ENCODE measurements around the gene SPIN2A. TPM values are rescaled to one million over a fixed set of nuclear protein-coding genes. Genes with fewer than 3 reads are reported as not detected.
"Not testable (repeated sequence)": the region's sequence is repeated elsewhere in the genome, so short reads cannot be mapped to it uniquely, and the experiment has no call there.

Gene SPIN2A
- total RNA-seq (2014; rRNA removed; shearing (Covaris generic)) (1.4 and 2.6 TPM in 2 replicates), polyA plus RNA-seq (2016; fragmentation: Nextera tagmentation; extraction: Ambion mirVana) (3.5 and 5.2 TPM in 2 replicates)
- long read RNA-seq, partial matches to known transcripts = 0 of 3 reads
- long read RNA-seq, other reads (novel, unspliced or antisense) = 2 of 3 reads

DNA sequence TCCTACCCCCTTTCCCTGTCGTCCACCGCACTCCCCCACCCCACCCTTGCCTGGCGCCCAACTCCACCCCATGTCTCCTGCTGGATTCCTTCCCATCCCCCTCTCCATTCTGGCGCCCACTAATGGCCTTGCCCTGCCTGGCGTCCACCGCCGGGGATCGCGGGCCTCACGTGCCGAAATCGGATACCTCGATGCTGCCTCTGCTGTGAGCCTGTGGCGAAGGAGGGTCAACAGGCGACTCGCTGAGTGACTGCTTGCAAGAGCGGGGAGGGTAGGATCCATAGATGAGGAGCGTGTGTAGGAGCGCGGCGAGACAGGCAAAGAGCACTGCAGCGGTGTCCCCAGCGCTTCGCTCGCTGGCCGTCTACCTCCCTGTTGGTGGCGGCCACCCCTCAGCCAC lies at the start of gene SPIN2A:
Gene SPIN2A (minus strand): TSS at position 325 of the 400 bp plus-strand sequence. CDS start 800 bp downstream, outside the sequence.
- peak; percentile 89 for ATAC-seq
- H3K4me1 Mint-ChIP-seq = peaks cover 16% of the 10 kb centered on the region

DNA sequence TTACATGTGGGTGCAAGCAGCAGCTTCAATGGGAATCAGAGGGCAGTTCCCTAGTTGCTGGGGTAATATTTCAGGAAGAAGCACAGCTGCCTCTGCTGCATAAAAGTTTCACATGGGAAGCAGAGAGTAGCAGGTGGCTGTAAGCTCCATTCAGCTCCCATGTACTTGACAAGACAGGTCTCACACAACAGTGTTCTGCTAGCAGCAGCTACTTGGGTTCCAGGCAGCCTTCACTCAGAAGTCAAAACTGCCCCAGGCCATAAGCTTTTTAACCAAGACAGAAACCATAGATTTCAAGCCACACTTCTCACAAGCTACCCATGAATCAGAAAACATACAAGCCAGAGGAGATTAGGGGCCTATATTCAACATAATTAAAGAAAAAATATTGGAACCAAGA lies 41.4 kb upstream of the SPIN2A start:
- no peak overlapping the region for H3K4me3 Mint-ChIP-seq
- peaks cover 8% of the 10 kb centered on the region; the same call in 2 of the 3 replicates for H3K36me3 Mint-ChIP-seq (ENCODE audit: low read depth)
- Histone ChIP-seq H3K4me1 (ENCODE audit: insufficient read depth) (peaks cover 22% of the 10 kb centered on the region), H2AFZ (no peak overlapping the region), H3F3A (replicated peaks; ENCODE audit: low read depth) (no peaks in the 10 kb centered on the region), H3K36me3 (ENCODE audit: insufficient read depth) (no peaks in the 10 kb centered on the region), H3K4me3 (no peak overlapping the region), H3K79me2 (replicated peaks; ENCODE audit: insufficient read depth) (no peaks in the 10 kb centered on the region), H3K27me3 (ENCODE audit: insufficient read depth) (no peaks in the 10 kb centered on the region), H4K20me1 (replicated peaks; ENCODE audit: insufficient read depth) (no peaks in the 10 kb centered on the region), H3K4me2 (no peak overlapping the region), H3K9me2 (ENCODE audit: insufficient read depth) (no peaks in the 10 kb centered on the region), H3K27ac (ENCODE audit: low read depth) (no peak overlapping the region)
- peaks cover 25% of the 10 kb centered on the region for H3K4me1 Mint-ChIP-seq
- no peaks in the 10 kb centered on the region for H3K27me3 Mint-ChIP-seq (ENCODE audit: insufficient read depth, low read depth, poor library complexity)
- DNase-seq (ENCODE audit: low spot score) = no peak
- peaks cover 24% of the 10 kb centered on the region for H3K9me3 Mint-ChIP-seq
- no peak for ATAC-seq
- H3K27ac Mint-ChIP-seq = 0 out of 2 replicates have a peak overlapping the region, but pooled peaks have one; percentile 40
- TF ChIP-seq POLR2AphosphoS5 (IDR thresholded peaks at IDR 0.05; ENCODE audit: low read depth) (no peak), EZH2 (IDR thresholded peaks at IDR 0.05; ENCODE audit: low read depth, unreplicated experiment) (no peak), ZNF114 (CRISPR knock-in tag; IDR thresholded peaks at IDR 0.05) (no peak), JUNB (IDR thresholded peaks at IDR 0.05; ENCODE audit: unreplicated experiment) (no peak), EZH2phosphoT487 (IDR thresholded peaks at IDR 0.05; ENCODE audit: unreplicated experiment) (no peak)
- TF ChIP-seq, protein P1, sequence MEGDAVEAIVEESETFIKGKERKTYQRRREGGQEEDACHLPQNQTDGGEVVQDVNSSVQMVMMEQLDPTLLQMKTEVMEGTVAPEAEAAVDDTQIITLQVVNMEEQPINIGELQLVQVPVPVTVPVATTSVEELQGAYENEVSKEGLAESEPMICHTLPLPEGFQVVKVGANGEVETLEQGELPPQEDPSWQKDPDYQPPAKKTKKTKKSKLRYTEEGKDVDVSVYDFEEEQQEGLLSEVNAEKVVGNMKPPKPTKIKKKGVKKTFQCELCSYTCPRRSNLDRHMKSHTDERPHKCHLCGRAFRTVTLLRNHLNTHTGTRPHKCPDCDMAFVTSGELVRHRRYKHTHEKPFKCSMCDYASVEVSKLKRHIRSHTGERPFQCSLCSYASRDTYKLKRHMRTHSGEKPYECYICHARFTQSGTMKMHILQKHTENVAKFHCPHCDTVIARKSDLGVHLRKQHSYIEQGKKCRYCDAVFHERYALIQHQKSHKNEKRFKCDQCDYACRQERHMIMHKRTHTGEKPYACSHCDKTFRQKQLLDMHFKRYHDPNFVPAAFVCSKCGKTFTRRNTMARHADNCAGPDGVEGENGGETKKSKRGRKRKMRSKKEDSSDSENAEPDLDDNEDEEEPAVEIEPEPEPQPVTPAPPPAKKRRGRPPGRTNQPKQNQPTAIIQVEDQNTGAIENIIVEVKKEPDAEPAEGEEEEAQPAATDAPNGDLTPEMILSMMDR (conservative IDR thresholded peaks at IDR 0.05; ENCODE audit: low read depth in 2 of 2) = no peak
- TF ChIP-seq, protein P2, sequence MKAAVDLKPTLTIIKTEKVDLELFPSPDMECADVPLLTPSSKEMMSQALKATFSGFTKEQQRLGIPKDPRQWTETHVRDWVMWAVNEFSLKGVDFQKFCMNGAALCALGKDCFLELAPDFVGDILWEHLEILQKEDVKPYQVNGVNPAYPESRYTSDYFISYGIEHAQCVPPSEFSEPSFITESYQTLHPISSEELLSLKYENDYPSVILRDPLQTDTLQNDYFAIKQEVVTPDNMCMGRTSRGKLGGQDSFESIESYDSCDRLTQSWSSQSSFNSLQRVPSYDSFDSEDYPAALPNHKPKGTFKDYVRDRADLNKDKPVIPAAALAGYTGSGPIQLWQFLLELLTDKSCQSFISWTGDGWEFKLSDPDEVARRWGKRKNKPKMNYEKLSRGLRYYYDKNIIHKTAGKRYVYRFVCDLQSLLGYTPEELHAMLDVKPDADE (IDR thresholded peaks at IDR 0.05) = no peak
- TF ChIP-seq, protein P3, sequence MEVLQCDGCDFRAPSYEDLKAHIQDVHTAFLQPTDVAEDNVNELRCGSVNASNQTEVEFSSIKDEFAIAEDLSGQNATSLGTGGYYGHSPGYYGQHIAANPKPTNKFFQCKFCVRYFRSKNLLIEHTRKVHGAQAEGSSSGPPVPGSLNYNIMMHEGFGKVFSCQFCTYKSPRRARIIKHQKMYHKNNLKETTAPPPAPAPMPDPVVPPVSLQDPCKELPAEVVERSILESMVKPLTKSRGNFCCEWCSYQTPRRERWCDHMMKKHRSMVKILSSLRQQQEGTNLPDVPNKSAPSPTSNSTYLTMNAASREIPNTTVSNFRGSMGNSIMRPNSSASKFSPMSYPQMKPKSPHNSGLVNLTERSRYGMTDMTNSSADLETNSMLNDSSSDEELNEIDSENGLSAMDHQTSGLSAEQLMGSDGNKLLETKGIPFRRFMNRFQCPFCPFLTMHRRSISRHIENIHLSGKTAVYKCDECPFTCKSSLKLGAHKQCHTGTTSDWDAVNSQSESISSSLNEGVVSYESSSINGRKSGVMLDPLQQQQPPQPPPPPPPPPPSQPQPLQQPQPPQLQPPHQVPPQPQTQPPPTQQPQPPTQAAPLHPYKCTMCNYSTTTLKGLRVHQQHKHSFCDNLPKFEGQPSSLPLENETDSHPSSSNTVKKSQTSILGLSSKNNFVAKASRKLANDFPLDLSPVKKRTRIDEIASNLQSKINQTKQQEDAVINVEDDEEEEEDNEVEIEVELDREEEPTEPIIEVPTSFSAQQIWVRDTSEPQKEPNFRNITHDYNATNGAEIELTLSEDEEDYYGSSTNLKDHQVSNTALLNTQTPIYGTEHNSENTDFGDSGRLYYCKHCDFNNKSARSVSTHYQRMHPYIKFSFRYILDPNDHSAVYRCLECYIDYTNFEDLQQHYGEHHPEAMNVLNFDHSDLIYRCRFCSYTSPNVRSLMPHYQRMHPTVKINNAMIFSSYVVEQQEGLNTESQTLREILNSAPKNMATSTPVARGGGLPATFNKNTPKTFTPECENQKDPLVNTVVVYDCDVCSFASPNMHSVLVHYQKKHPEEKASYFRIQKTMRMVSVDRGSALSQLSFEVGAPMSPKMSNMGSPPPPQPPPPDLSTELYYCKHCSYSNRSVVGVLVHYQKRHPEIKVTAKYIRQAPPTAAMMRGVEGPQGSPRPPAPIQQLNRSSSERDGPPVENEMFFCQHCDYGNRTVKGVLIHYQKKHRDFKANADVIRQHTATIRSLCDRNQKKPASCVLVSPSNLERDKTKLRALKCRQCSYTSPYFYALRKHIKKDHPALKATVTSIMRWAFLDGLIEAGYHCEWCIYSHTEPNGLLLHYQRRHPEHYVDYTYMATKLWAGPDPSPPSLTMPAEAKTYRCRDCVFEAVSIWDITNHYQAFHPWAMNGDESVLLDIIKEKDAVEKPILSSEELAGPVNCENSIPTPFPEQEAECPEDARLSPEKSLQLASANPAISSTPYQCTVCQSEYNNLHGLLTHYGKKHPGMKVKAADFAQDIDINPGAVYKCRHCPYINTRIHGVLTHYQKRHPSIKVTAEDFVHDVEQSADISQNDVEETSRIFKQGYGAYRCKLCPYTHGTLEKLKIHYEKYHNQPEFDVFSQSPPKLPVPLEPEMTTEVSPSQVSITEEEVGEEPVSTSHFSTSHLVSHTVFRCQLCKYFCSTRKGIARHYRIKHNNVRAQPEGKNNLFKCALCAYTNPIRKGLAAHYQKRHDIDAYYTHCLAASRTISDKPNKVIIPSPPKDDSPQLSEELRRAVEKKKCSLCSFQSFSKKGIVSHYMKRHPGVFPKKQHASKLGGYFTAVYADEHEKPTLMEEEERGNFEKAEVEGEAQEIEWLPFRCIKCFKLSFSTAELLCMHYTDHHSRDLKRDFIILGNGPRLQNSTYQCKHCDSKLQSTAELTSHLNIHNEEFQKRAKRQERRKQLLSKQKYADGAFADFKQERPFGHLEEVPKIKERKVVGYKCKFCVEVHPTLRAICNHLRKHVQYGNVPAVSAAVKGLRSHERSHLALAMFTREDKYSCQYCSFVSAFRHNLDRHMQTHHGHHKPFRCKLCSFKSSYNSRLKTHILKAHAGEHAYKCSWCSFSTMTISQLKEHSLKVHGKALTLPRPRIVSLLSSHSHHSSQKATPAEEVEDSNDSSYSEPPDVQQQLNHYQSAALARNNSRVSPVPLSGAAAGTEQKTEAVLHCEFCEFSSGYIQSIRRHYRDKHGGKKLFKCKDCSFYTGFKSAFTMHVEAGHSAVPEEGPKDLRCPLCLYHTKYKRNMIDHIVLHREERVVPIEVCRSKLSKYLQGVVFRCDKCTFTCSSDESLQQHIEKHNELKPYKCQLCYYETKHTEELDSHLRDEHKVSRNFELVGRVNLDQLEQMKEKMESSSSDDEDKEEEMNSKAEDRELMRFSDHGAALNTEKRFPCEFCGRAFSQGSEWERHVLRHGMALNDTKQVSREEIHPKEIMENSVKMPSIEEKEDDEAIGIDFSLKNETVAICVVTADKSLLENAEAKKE (CRISPR knock-in tag; IDR thresholded peaks at IDR 0.05) = no peak

More for the DNA sequence above, at the start of gene SPIN2A:
- H3K9me3 Mint-ChIP-seq; H3K4me1 ChIP-seq (ENCODE audit: insufficient read depth); H4K20me1 ChIP-seq (replicated peaks; ENCODE audit: insufficient read depth); H3K9me2 ChIP-seq (ENCODE audit: insufficient read depth); H3K27me3 ChIP-seq (ENCODE audit: insufficient read depth); H2AFZ ChIP-seq; H3K36me3 ChIP-seq (ENCODE audit: insufficient read depth); H3F3A ChIP-seq (replicated peaks; ENCODE audit: low read depth); H3K27me3 Mint-ChIP-seq (ENCODE audit: insufficient read depth, low read depth, poor library complexity); H3K79me2 ChIP-seq (replicated peaks; ENCODE audit: insufficient read depth): not testable (repeated sequence)
- peak within 1 kb of the TSS; percentile 51 for H3K4me3 ChIP-seq
- Mint-ChIP-seq H3K27ac (peak within 1 kb of the TSS; percentile 90), H3K4me3 (peak within 1 kb of the TSS; percentile 75), H3K36me3 (ENCODE audit: low read depth) (peaks cover 12% of the 10 kb centered on the region)
- H3K4me2 ChIP-seq = peak within 1 kb of the TSS; percentile 73
- peak within 1 kb of the TSS; percentile 72; the same call in 1 of the 2 replicates for H3K27ac ChIP-seq (ENCODE audit: low read depth)
- DNase-seq (ENCODE audit: low spot score) = peak; percentile 72
- TF ChIP-seq, protein P1 (conservative IDR thresholded peaks at IDR 0.05; ENCODE audit: low read depth in 2 of 2) = peak in 1 of 2 experiments; percentile 20; a peak in 1 of 4 replicates

Data from GM23338 (cell line).